ENCODE measurements around the gene KLHL35. TPM values are rescaled to one million over a fixed set of nuclear protein-coding genes. Genes with fewer than 3 reads are reported as not detected.

Gene KLHL35
- total and polyA plus RNA-seq, 2 of the 4 experiments (the other 2 are of a cell fraction), result 1.6 to 3.3 TPM

DNA sequence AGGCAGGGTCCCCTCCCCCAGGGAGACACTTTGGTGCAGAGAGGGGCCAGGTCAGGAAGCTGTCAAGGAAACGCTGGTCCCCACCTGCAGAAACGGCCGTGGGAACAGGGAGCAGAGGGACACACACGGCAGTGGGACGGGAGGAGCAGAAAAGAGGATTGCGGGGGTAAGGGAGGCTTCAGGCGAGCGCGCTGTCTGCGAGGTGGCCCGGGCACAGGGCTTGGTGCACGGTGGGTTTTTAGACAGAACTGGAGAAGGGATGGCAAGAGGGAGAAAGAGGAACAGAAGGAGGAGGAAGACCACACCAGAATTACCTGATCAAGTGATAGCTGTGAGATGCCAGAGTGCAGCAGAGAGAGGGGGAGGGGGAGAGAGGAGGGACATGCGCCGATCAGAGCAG, 6.0 kb upstream of the KLHL35 start:
- TF ChIP-seq RFX5 (IDR thresholded peaks at IDR 0.05; ENCODE audit: low read depth, low read length), result no peak
- no peak for TF ChIP-seq MAZ (IDR thresholded peaks at IDR 0.05; ENCODE audit: borderline replicate concordance, low read depth, low read length)
- no peak for TF ChIP-seq RAD21 (IDR thresholded peaks at IDR 0.05; ENCODE audit: low read length)
- TF ChIP-seq POLR2A (IDR thresholded peaks at IDR 0.05; ENCODE audit: low read depth, low read length), result no peak
- TF ChIP-seq SMC3 (IDR thresholded peaks at IDR 0.05; ENCODE audit: low read depth, low read length), result no peak
- TF ChIP-seq, protein P1, sequence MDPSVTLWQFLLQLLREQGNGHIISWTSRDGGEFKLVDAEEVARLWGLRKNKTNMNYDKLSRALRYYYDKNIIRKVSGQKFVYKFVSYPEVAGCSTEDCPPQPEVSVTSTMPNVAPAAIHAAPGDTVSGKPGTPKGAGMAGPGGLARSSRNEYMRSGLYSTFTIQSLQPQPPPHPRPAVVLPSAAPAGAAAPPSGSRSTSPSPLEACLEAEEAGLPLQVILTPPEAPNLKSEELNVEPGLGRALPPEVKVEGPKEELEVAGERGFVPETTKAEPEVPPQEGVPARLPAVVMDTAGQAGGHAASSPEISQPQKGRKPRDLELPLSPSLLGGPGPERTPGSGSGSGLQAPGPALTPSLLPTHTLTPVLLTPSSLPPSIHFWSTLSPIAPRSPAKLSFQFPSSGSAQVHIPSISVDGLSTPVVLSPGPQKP (IDR thresholded peaks at IDR 0.05; ENCODE audit: borderline replicate concordance, low read depth, low read length), result no peak
- H4K5ac ChIP-seq (ENCODE audit: low read depth, low read length), result no peak overlapping the region
- peak overlapping the region; percentile 42 for H2AK9ac ChIP-seq (replicated peaks; ENCODE audit: low read depth, low read length, poor library complexity)
- no peaks in the 10 kb centered on the region for H3K9me3 ChIP-seq (ENCODE audit: control insufficient read depth, insufficient read depth, low read length)
- H2BK20ac ChIP-seq (ENCODE audit: low read depth, low read length), result no peak overlapping the region
- no peak overlapping the region for H3K18ac ChIP-seq (ENCODE audit: low read depth, low read length)
- intact Hi-C loops (cut with micrococcal nuclease), result no loop called here
- H3K4me1 ChIP-seq (ENCODE audit: control insufficient read depth, insufficient read depth, low read length), result no peaks in the 10 kb centered on the region
- H3K14ac ChIP-seq (replicated peaks; ENCODE audit: low read depth, low read length), result no peak overlapping the region
- H2AK5ac ChIP-seq (ENCODE audit: low read depth, low read length), result no peak overlapping the region
- no peak overlapping the region for H2BK5ac ChIP-seq (ENCODE audit: low read depth, low read length, poor library complexity, severe bottlenecking)
- no peak overlapping the region for H2BK15ac ChIP-seq (ENCODE audit: low read depth, low read length)
- BruUV-seq (replicated peaks), result no TSS peak
- in situ Hi-C loops (cut with MboI; ENCODE audit: low sequenced_read_pairs), result no loop called here
- H3K4me2 ChIP-seq (ENCODE audit: low read depth, low read length), result no peak overlapping the region
- WGBS, 2 experiments (ENCODE audit: extremely low coverage in 2 of 2, insufficient read length in 1 of 2), result 76% methylated on average over 5 of the region's 14 CpGs; no CpG with 5 or more reads in 1 of the 2 experiments
- no peak overlapping the region for H2AFZ ChIP-seq (replicated peaks; ENCODE audit: low read length, poor library complexity)
- ATAC-seq (ENCODE audit: low read depth) (no peak), DNase-seq (no peak)
- no peaks in the 10 kb centered on the region for H3K79me1 ChIP-seq (ENCODE audit: low read depth in 1 of 2, low read length in 2 of 2)
- H2BK120ac ChIP-seq (ENCODE audit: low read depth, low read length), result no peak overlapping the region
- no peak overlapping the region for H3K23ac ChIP-seq (ENCODE audit: low read depth, low read length)
- H4K91ac ChIP-seq (ENCODE audit: insufficient read depth, low read depth, low read length), result no peak overlapping the region
- ChIA-PET POLR2A (ENCODE audit: unreplicated experiment) (no interaction called here), CTCF (no interaction called here)
- H3K56ac ChIP-seq (ENCODE audit: extremely low read depth, insufficient read depth, low read length), result no peak overlapping the region
- H3K36me3 ChIP-seq (ENCODE audit: control insufficient read depth, insufficient read depth, low read length), result no peaks in the 10 kb centered on the region
- no peak overlapping the region for H3K4me3 ChIP-seq (ENCODE audit: insufficient read depth, low read depth, low read length)
- dilution Hi-C loops (cut with HindIII; ENCODE audit: low sequenced_read_pairs, unreplicated experiment), result no loop called here
- no peak overlapping the region for H4K8ac ChIP-seq (ENCODE audit: low read depth in 2 of 2, low read length in 2 of 2)
- no peak overlapping the region for H3K9ac ChIP-seq (ENCODE audit: low read depth, low read length)
- peaks cover 3% of the 10 kb centered on the region; the same call in 1 of the 2 replicates for H3K27me3 ChIP-seq (ENCODE audit: control insufficient read depth, insufficient read depth, low read length)
- no peak overlapping the region for H3K27ac ChIP-seq (ENCODE audit: insufficient read depth, low read length)
- 0 out of 2 replicates have a peak, but pooled peaks cover 4% of the 10 kb centered on the region for H3K9me1 ChIP-seq (ENCODE audit: insufficient read depth, low read length)
- H4K20me1 ChIP-seq (ENCODE audit: insufficient read depth, low read length), result no peaks in the 10 kb centered on the region
- no peak overlapping the region for H3K4ac ChIP-seq (ENCODE audit: low read depth, low read length)

Measured in IMR-90 (cell line).